ENCODE measurements around the gene KANK3. TPM values are rescaled to one million over a fixed set of nuclear protein-coding genes. Genes with fewer than 3 reads are reported as not detected.

Gene KANK3
- total RNA-seq, 2 experiments from 2014 or later: 0.11 to 0.22 TPM

GRCh38 chr19:8370176-8371010 is 27.3 kb upstream of the KANK3 start:
- Histone ChIP-seq H3K4me1 (ENCODE audit: insufficient read depth, low read length, poor library complexity, severe bottlenecking) (no peaks in the 10 kb centered on the region), H3K36me3 (ENCODE audit: insufficient read depth, low read length) (no peaks in the 10 kb centered on the region), H3K79me2 (ENCODE audit: insufficient read depth, low read depth, low read length) (no peaks in the 10 kb centered on the region), H3K4me3 (ENCODE audit: low read depth, low read length, poor library complexity, severe bottlenecking) (no peak overlapping the region), H2AFZ (ENCODE audit: low read length) (no peak overlapping the region), H3K9me2 (ENCODE audit: insufficient read depth, low read length) (no peaks in the 10 kb centered on the region), H3K27ac (ENCODE audit: low read depth, low read length, poor library complexity, severe bottlenecking) (no peak overlapping the region), H4K20me1 (ENCODE audit: insufficient read depth, low read length) (no peaks in the 10 kb centered on the region), H3K4me2 (ENCODE audit: low read length) (no peak overlapping the region), H3K9me3 (ENCODE audit: low read length) (no peaks in the 10 kb centered on the region)
- TF ChIP-seq CTCF (conservative IDR thresholded peaks at IDR 0.05; ENCODE audit: low read length) (no peak), EZH2phosphoT487 (IDR thresholded peaks at IDR 0.05; ENCODE audit: borderline replicate concordance, low read depth, low read length) (no peak)
- BruUV-seq (replicated peaks): no TSS peak
- no peak for DNase-seq (ENCODE audit: low spot score)
- ChIA-PET POLR2A (no interaction called here), CTCF (ENCODE audit: unreplicated experiment) (no interaction called here)
- intact Hi-C loops (cut with micrococcal nuclease; ENCODE audit: unreplicated experiment): no loop called here

- no peaks in the 10 kb centered on the region for H3K9me2 ChIP-seq (ENCODE audit: insufficient read depth, low read length)
- intact Hi-C loops (cut with micrococcal nuclease; ENCODE audit: unreplicated experiment): no loop called here
- ChIA-PET CTCF (ENCODE audit: unreplicated experiment) (no interaction called here), POLR2A (interaction anchor here (0.6 kb wide), 1 partner anchor 922 kb away, joined by 3 read pairs; no protein-coding TSS in a partner anchor)
- no peak overlapping the region for H2AFZ ChIP-seq (ENCODE audit: low read length)
- no peak overlapping the region for H3K4me2 ChIP-seq (ENCODE audit: low read length)
- H3K4me1 ChIP-seq (ENCODE audit: insufficient read depth, low read length, poor library complexity, severe bottlenecking): no peaks in the 10 kb centered on the region
- TF ChIP-seq EZH2phosphoT487 (IDR thresholded peaks at IDR 0.05; ENCODE audit: borderline replicate concordance, low read depth, low read length) (no peak), CTCF (conservative IDR thresholded peaks at IDR 0.05; ENCODE audit: low read length) (no peak)
- H3K79me2 ChIP-seq (ENCODE audit: insufficient read depth, low read depth, low read length): no peaks in the 10 kb centered on the region
- no peaks in the 10 kb centered on the region for H4K20me1 ChIP-seq (ENCODE audit: insufficient read depth, low read length)
- BruUV-seq (replicated peaks): no TSS peak
- H3K4me3 ChIP-seq (ENCODE audit: low read depth, low read length, poor library complexity, severe bottlenecking): no peak overlapping the region
- DNase-seq (ENCODE audit: low spot score): no peak
- no peaks in the 10 kb centered on the region for H3K9me3 ChIP-seq (ENCODE audit: low read length)
- H3K27ac ChIP-seq (ENCODE audit: low read depth, low read length, poor library complexity, severe bottlenecking): no peak overlapping the region
- no peaks in the 10 kb centered on the region for H3K36me3 ChIP-seq (ENCODE audit: insufficient read depth, low read length)
These were observed 24.4 kb upstream of the KANK3 start for GRCh38 chr19:8367327-8368001.

- intact Hi-C loops (cut with micrococcal nuclease; ENCODE audit: unreplicated experiment): no loop called here
- no peak overlapping the region for H3K4me3 ChIP-seq (ENCODE audit: low read depth, low read length, poor library complexity, severe bottlenecking)
- H3K79me2 ChIP-seq (ENCODE audit: insufficient read depth, low read depth, low read length): no peaks in the 10 kb centered on the region
- TF ChIP-seq EZH2phosphoT487 (IDR thresholded peaks at IDR 0.05; ENCODE audit: borderline replicate concordance, low read depth, low read length) (no peak), CTCF (conservative IDR thresholded peaks at IDR 0.05; ENCODE audit: low read length) (no peak)
- H3K27ac ChIP-seq (ENCODE audit: low read depth, low read length, poor library complexity, severe bottlenecking): no peak overlapping the region
- H2AFZ ChIP-seq (ENCODE audit: low read length): no peak overlapping the region
- H3K9me2 ChIP-seq (ENCODE audit: insufficient read depth, low read length): no peaks in the 10 kb centered on the region
- no peak for DNase-seq (ENCODE audit: low spot score)
- POLR2A ChIA-PET: no interaction called here
- H3K36me3 ChIP-seq (ENCODE audit: insufficient read depth, low read length): no peaks in the 10 kb centered on the region
- H3K4me2 ChIP-seq (ENCODE audit: low read length): no peak overlapping the region
- H3K4me1 ChIP-seq (ENCODE audit: insufficient read depth, low read length, poor library complexity, severe bottlenecking): no peaks in the 10 kb centered on the region
- no peaks in the 10 kb centered on the region for H3K9me3 ChIP-seq (ENCODE audit: low read length)
- H4K20me1 ChIP-seq (ENCODE audit: insufficient read depth, low read length): no peaks in the 10 kb centered on the region
- CTCF ChIA-PET (ENCODE audit: unreplicated experiment): no interaction called here
- BruUV-seq (replicated peaks): no TSS peak
These were observed 23.9 kb upstream of the KANK3 start for GRCh38 chr19:8366961-8367326.
